Measurements from ENCODE around the gene ADAD2.

ADAD2 gene

DNA sequence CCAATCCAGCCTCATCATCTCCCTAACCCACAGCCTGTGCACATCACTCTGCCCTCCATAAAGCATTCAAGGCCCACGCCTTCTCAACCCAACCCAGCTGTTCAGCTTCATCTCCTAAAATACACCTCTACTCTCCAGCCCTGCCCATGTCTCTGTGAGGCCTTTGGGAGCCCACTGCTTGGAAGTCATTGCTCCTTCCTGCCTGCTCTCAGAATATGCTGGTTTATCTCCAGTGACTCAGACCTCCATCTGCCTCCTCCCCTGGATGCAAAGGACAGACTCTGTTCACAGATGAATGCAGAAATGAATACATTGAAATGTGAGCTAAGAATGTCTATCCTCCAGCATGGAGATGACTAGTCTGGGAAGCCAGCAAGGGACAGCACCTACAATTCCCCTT lies 29.9 kb downstream of the ADAD2 start:
- FAIRE-seq: no peak
- no peak for DNase-seq (ENCODE audit: insufficient read length, low spot score)

DNA sequence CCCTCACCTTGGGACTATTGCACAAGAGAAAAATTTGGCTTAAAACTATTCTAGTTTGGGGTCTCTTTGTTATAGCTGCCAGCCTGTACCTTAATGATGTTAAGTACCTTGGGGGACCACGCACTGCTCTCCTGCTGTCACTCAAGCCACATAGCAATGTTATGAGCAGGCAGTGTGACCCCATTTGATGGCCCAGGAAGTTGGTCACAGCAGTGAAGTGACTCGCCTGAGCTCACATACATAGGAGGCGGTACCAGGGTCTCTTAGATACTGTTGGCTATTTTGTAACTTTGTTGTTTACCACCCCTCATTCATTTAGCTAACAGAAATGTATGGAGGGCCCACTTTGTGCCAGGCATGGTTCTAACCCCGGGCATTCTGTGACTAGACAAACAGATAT lies 32.5 kb downstream of the ADAD2 start:
- DNase-seq (ENCODE audit: insufficient read length, low spot score): no peak
- no peak for FAIRE-seq

DNA sequence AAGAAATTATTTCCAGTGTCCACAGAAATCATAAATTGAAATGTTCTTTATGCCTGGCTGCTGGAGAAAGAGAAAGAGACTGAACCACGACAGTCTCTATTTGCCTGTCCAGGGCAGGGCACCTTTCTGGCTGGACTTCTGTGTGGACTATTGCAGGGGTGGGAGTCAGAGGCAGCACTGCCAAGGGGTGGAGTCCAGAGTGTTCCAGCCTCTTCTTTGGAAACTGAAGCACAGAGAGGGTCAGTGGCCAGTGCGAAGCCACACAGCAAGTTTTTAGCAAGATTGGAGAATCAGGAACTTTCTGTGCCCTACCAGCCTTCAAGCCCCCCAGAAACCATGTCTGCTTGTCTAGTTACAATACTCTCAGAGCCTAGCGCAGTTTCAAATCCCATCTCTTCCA lies 33.6 kb downstream of the ADAD2 start:
- FAIRE-seq (no peak), DNase-seq (ENCODE audit: insufficient read length, low spot score) (no peak)

DNA sequence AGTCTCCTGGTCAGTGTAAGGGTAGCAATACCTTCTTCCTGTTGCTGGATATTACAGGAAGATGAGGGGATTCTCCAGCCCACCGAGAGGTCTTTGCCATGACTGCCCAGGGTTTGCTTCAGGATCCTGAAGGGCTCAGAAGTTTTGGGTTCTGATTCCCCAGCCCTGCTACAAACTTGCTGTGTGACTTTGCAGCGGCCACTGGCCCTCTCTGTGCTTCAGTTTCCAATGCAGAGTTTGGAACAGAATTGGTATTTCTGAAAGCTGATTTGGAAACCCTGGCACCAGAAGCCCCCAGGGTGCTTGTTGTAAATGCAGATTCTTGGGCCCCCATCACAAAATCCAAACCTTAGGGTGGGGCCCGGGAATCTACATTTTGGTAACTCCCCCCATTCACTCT lies 34.2 kb downstream of the ADAD2 start:
- FAIRE-seq (no peak), DNase-seq (ENCODE audit: insufficient read length, low spot score) (no peak)

DNA sequence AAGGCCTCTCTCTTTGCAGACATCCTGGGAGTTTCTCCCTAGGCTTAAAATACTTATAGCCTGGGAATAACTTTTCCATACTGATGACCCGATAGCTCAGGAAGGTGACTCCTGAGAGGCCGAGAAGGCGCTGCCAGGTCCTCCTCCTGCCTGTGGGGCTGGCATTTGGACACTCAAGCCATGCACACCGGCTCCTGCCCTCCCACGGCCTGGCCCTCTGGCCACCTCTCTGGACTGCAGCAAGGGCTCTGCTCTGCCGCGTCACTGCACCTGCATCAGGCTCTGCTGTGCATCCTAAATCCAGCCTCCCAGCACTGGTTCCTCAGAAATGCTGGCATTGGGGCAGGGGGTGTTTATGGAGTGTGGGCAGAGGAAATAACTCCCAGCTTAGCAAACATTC lies 34.6 kb downstream of the ADAD2 start:
- DNase-seq (ENCODE audit: insufficient read length, low spot score) (no peak), FAIRE-seq (no peak)

DNA sequence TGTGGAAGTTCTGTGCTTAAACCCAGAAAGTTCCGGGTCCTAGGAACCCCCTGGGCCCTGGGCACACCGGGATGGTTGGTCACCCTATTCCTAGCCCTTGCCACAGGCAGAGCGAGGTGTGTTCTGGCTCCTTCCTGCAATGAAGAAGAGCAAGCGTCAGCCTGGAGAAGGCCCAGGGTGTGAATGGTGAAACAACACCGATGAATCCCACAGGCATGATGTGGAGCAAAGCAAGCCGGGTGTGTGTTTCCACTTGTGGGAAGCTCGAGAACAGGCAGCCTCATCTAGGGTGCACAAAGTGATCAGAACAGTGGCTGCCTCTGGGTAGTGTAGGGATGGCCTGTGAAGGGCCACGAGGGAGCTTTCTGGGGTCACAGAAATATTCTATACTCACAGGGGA lies 35.1 kb downstream of the ADAD2 start:
- DNase-seq (ENCODE audit: insufficient read length, low spot score): no peak
- FAIRE-seq: peak; percentile 36

DNA sequence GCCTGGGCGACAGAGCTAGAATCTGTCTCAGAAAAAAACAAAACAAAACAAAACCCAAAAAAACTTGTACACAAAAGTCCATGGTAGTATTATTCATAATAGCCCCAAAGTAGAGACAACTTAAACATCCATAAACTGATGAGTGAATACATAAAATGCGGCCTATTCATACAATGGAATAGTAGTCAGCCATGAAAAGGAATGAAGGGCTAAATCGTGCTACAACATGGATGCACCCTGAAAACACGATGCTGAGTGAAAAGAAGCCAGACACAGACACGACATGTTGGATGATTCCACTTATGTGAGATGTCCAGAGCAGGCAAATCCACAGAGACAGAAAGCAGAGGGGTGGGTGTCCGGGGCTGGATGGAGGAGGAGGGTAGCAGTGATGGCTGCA lies 36.6 kb downstream of the ADAD2 start:
- DNase-seq (ENCODE audit: insufficient read length, low spot score) (no peak), FAIRE-seq (peak; percentile 76)

DNA sequence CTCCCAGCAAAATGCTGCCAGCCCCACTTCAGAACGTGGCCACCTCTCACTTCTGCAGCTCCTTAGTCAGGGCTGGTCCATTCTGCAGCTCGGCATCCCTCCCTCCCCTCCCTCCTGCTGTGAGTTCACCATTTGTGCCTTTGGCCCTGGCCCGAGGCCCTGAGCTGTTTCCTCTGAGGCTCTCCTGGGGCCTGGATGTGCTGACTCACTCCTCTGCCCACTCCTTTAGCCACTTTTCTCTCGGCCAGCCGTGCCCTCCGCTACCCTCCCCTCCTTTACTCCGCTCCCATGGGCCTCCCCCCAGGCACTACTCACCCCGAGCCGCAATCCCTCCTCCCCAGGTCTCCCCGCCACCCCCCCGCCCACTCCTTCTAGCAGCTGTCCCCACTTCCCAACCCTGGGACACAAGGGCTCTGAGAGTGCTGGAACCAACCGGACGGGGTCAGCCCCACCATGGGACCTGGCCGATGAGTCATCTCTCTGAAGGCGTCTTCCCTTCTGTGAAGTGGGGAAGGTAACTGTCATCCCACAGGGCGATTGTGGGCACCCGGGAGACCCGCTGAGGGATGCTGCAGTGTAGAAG lies 37.4 kb downstream of the ADAD2 start:
- peak; percentile 99 for DNase-seq (ENCODE audit: insufficient read length, low spot score)
- FAIRE-seq: peak; percentile 98

DNA sequence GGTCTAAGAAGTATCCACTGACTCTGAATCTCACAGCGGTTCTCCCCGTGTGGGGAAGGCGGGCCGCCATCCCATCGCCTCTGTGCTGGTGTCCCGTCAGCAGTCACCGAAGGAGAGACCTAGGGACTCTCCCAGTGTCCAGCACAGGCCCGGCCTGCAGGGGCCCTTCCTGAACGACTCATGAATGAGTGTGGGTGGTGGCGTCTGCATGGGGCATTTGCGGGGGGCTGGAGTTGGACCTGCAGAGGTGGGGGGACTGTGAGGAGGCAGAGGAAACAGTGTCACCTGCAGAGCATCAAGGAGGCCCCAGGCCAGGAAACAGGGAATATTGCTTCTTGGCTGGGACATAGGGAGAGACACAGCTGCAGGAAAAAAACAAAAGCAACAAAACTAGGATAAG lies 38.5 kb downstream of the ADAD2 start:
- DNase-seq (ENCODE audit: insufficient read length, low spot score): no peak
- FAIRE-seq: no peak

DNA sequence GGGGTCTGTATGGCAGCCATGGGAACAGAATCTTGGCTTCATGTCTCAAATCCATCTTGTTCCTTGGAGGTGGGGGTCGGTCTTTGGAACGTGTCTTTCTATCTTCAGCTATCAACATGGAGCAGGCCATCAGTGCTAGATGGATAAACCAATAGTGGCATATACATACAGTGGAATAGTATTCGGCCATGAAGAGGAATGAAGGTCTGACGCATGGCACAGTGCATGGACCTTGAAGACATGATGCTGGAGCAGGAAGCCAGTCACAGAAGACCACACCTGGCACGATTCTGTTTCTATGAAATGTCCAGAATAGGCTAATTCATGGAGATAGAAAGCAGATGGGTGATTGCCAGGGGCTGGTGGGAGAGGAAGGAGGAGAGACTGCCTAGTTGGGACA lies 41.1 kb downstream of the ADAD2 start:
- DNase-seq (ENCODE audit: insufficient read length, low spot score) (no peak), FAIRE-seq (peak; percentile 38)

DNA sequence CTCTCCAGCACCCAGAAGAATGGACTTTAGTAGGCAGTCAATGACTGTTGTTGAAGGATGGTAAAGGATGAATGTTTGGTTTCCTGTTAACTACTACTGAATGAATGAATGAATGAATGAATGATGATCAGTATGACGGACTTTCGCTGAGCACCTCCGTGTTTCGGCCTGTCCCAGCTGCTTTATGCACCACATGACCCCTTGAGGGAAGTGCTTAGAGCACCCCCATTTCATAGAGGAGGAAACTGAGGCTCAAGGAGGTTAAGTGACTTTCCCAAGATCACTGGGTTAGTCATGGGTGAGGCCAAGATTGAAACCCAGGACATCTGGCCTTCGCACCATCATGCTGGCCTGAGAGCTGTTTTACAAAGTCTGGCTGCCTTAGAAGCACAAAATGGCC lies 42.0 kb downstream of the ADAD2 start:
- peak; percentile 9 for FAIRE-seq
- no peak for DNase-seq (ENCODE audit: insufficient read length, low spot score)

DNA sequence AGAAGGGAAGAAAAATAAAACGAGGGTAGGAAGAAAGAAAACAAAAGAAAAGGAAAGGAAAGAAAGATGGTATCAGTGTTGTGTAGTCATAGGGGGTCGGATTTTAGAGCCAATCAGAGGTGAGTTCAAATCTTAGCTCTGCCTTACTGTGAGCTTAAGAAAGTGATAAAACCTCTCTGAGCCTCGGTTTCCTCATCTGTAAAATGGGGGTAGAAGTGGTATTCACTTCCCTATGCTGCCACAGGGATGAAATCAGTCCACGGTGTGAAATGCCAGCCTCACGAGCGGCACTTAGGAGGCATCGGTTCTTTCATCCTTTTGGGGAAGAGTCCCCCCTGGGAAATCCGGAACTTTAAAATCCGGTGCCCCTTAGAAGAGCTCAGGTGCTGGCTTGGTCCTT lies 42.8 kb downstream of the ADAD2 start:
- FAIRE-seq: no peak
- DNase-seq (ENCODE audit: insufficient read length, low spot score): no peak

DNA sequence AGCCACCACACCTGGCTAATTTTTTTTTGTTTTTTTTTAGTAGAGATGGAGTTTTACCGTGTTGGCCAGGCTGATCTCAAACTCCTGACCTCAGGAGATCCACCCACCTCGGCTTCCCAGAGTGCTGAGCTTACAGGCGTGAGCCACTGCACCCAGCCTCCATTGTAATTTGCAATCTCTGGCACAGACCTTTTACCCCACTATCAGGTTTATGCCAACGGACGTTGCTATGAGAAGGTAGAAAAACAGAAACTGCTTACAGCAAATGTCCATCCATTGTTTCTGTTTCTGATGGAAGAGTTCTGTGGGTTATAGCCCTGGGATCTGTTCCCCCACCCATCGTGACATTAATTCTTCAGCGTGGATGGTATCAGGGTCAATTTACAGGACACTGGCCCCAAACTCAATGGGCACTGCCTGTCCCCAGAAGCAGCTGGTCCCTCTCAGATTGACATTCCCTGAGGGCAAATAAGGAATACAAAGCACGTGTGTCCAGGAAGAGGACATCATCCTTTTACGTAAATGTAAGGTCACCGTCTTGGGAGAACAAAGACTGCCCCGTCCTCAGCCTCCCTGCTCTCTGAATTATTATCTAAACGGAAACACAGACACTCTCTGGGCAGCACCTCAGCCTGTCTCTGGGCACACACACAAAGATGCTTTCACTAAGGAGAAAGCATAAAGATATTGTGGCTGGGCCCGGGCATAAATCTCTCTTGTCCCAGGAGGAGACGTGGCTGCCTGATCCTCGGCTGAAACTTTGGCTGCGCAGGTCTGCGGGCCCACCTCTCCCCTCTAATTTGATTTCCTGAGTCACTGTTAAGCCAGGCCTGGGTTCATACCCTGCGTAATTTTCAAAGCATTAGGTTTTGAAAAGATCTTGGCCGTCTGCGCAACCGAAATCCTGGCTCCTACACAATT lies 43.6 kb downstream of the ADAD2 start:
- DNase-seq (ENCODE audit: insufficient read length, low spot score): no peak
- no peak for FAIRE-seq

DNA sequence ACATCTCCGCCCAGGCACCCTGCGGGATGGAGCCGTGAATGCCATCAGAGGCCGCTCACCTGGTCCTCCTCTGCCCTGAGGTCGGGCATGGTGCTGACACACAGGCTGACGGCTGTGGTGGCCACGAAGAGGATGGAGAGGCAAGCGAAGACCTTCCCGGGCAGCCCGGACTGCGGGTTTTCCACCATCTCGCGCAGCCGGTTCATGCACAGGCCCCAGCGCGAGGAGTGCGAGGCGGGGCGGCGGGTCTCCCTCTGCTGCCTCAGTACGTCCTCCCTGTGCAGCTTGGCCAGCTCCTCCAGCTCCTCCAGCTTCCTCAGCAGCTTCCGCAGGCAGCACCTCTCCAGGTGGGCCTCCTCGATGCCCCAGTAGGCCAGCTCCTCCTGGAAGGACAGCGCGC lies 45.7 kb downstream of the ADAD2 start:
- FAIRE-seq: no peak
- DNase-seq (ENCODE audit: insufficient read length, low spot score): no peak

DNA sequence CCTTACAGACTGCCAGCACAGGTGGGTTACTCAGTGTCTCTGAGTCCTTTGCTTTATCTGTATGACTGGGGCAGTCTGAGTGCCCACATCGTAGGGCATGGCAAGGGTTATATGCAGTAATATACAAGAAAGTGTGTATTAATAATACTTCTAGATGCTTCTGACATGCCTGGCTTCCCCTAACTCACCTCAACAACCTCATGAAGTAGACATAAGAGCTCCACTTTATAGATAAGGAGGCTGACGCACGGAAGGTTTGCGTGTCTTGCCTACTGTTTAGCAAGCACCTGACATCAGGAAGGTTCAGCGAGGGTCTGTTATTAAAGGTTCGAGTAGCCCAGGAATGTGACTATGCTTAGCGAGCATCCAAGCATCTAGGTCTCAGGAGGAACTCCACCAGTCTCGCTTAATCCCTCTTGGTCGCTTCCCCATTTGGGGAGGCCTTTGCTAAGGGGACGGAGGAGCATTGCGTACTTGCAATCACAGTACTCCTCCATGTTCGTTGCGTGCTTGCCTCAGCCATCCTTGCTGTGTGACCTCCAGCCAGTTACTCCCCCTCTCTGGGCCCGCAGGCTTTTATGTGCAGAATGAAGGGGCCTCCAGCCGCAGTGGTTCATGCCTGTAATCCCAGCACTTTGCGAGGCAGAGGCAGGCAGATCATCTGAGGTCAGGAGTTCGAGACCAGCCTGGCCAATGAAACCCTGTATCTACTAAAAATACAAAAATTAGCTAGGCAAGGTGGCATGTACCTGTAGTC lies 47.2 kb downstream of the ADAD2 start:
- no peak for DNase-seq (ENCODE audit: insufficient read length, low spot score)
- FAIRE-seq: no peak

DNA sequence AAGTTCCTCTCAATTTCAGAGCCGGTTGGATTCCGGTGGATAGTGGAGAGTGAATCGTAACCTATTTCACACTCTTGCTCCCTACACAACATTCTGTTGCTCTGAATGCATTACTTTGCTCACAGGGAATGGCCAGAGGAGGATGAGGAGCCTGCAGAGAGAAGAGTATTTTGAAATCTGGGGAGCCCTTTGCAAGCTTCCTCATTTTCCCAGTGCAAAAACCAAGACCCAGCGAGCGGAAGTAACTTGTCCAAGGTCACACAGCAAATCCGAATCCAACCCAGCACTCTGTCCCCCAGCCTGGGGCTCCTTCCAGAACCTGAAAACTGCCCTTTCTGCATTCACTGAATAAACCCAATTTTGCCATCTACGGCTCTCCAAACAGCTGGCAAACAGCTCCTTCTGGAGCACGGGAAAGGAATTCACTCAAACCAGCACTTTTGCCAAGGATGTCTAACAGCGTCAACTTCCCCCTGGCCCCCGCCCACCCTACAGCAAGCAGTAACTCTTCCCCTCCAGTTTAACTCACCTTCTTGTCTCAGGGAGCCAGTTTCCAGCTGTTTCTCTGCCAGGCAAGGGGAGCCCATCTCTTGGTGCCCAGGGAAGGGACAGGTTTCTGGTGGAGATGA lies 48.3 kb downstream of the ADAD2 start:
- DNase-seq (ENCODE audit: insufficient read length, low spot score) (no peak), FAIRE-seq (no peak)

DNA sequence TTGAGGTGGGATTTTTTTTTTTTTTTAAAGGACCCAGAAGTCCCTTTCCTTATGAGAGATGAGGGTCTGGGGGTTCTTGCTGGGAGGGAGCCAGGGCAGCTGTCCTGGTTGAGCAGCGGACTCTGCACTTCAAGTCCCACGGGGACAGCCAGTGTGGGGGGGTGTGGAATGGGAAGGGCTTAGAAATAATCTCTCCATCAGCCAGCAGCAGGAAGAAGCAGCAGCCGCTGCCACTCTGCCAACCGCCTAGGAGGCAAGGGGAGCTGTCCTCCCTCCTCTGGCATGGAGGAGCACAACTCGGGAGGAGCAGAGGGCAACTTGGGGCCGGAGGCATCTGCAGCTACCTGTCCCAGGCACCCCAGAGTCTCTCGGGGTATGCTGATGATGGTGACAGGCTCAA lies 49.0 kb downstream of the ADAD2 start, which contains the start of gene KCNG4:
KCNG4 (minus strand) TSS at position 104 of the 400 bp plus-strand sequence. CDS start 2,527 bp downstream, outside the sequence.
- no peak for DNase-seq (ENCODE audit: insufficient read length, low spot score)
- FAIRE-seq: no peak

DNA sequence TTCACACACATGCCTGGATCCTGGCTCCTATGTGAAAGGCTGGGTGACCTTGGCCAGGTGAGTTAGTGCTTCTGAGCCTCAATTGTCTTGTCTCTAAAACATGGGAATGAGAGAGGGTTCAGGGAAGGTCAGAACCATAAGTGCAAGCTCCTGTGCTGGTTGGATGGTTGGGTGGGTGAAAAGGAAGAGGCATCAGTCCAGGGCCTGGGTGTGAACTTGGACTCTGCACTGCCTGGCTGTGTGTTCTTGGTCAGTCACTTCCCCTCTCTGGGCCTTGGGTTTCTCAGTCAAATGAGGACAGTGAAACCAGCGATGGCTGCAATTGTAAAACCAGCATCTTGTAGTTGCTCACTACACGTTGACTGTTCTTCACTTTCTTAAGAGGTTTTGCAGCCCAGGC lies 49.5 kb downstream of the ADAD2 start:
- FAIRE-seq (no peak), DNase-seq (ENCODE audit: insufficient read length, low spot score) (no peak)

DNA sequence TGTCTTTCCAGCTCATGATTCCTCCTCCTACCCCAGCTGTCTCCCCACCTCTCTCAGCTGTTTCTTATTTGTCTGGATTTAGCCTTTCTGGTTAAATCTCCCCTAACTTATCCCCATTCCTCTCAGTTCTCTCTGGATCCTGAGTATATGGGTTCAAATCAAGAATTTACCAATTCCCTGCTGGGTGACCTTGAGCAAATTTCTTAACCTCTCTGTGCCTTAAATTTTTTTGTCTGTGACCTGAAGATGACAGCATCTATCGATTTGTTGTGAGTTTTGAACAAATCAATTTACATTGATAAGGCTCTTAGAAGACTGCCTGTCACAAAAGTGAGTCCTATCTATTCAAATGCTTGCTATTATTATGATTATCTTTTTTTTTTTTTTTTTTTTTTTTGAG lies 50.8 kb downstream of the ADAD2 start:
- DNase-seq (ENCODE audit: insufficient read length, low spot score) (no peak), FAIRE-seq (no peak)

DNA sequence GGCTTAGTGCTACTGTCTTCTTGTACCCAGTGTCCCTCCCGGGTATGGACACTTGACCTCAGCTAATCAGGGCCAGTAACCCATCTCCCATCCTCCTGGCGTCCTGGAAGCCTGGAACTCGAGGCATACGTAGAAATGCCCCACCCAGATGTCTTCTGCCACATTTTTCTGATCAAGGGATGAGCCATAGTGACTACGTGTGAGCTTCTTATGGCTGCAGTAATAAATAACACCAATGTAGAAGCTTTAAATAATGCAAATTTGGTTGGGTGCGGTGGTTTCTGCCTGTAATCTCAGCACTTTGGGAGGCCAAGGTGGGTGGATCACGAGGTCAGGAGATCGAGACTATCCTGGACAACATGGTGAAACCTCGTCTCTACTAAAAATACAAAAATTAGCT lies 51.9 kb downstream of the ADAD2 start:
- no peak for FAIRE-seq
- DNase-seq (ENCODE audit: insufficient read length, low spot score): no peak

DNA sequence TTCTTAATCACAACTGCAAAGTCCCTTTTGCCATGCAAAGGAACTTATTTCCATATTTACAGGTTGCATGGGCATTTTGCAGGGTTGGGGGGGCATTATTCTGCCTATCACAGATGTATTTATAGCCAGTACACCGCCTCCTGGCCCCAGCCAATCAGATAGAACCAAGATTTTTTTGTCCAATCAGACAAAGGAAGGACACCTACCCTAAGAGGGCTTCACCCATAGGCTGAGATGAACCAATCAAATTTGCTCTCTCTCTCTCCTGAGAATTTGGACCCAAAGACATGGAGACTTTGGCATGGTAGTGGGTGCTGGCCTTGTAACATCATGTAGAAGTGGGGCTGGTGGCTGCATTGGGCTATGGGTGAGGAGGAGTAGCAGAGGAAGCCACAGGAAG lies 52.8 kb downstream of the ADAD2 start:
- DNase-seq (ENCODE audit: insufficient read length, low spot score): no peak

More for the DNA sequence above, 52.8 kb downstream of the ADAD2 start:
- no peak for FAIRE-seq

Measured in HTR-8/SVneo (cell line).